Measurements from ENCODE around the gene CLRN1. TPM values are rescaled to one million over a fixed set of nuclear protein-coding genes. Genes with fewer than 3 reads are reported as not detected.
A peak's percentile ranks its signal among the peaks of the same experiment; 100 is the strongest.

The CLRN1 gene
- total and polyA plus RNA-seq, 2 experiments from 2014 or later, result 0.45 to 0.69 TPM

- H2AFZ ChIP-seq, result peak overlapping the region; percentile 67; the same call in 1 of the 2 replicates
- no peaks in the 10 kb centered on the region for H3F3A ChIP-seq (replicated peaks; ENCODE audit: low read depth)
- no peaks in the 10 kb centered on the region for H3K27me3 ChIP-seq (ENCODE audit: insufficient read depth)
- no peaks in the 10 kb centered on the region for H4K20me1 ChIP-seq (replicated peaks; ENCODE audit: insufficient read depth)
- no peak overlapping the region for H3K4me3 Mint-ChIP-seq
- peaks cover 3% of the 10 kb centered on the region for H3K27me3 Mint-ChIP-seq (ENCODE audit: insufficient read depth, low read depth, poor library complexity)
- no peaks in the 10 kb centered on the region for H3K4me1 Mint-ChIP-seq
- DNase-seq (ENCODE audit: low spot score) (no peak), ATAC-seq (no peak)
- no peaks in the 10 kb centered on the region for H3K4me1 ChIP-seq (ENCODE audit: insufficient read depth)
- H3K9me2 ChIP-seq (ENCODE audit: insufficient read depth), result no peaks in the 10 kb centered on the region
- no peak overlapping the region for H3K4me3 ChIP-seq
- no peak overlapping the region for H3K4me2 ChIP-seq
- H3K36me3 Mint-ChIP-seq (ENCODE audit: low read depth), result no peaks in the 10 kb centered on the region
- no peak overlapping the region for H3K27ac Mint-ChIP-seq
- no peaks in the 10 kb centered on the region for H3K36me3 ChIP-seq (ENCODE audit: insufficient read depth)
- no peaks in the 10 kb centered on the region for H3K79me2 ChIP-seq (replicated peaks; ENCODE audit: insufficient read depth)
- TF ChIP-seq STAT1 (IDR thresholded peaks at IDR 0.05; ENCODE audit: unreplicated experiment) (no peak), REST (IDR thresholded peaks at IDR 0.05; ENCODE audit: unreplicated experiment) (no peak), EZH2 (IDR thresholded peaks at IDR 0.05; ENCODE audit: low read depth, unreplicated experiment) (no peak), ZNF331 (CRISPR knock-in tag; IDR thresholded peaks at IDR 0.05; ENCODE audit: low read depth) (no peak), ZNF462 (CRISPR knock-in tag; IDR thresholded peaks at IDR 0.05) (no peak), POLR2AphosphoS5 (IDR thresholded peaks at IDR 0.05; ENCODE audit: low read depth) (no peak), CTCF (conservative IDR thresholded peaks at IDR 0.05; ENCODE audit: low read depth in 2 of 2) (no peak), JUNB (IDR thresholded peaks at IDR 0.05; ENCODE audit: unreplicated experiment) (no peak), CREB1 (CRISPR knock-in tag; IDR thresholded peaks at IDR 0.05; ENCODE audit: low read depth) (no peak), ZNF114 (CRISPR knock-in tag; IDR thresholded peaks at IDR 0.05) (no peak), NANOG (IDR thresholded peaks at IDR 0.05; ENCODE audit: borderline replicate concordance) (no peak)
- TF ChIP-seq, protein P1, sequence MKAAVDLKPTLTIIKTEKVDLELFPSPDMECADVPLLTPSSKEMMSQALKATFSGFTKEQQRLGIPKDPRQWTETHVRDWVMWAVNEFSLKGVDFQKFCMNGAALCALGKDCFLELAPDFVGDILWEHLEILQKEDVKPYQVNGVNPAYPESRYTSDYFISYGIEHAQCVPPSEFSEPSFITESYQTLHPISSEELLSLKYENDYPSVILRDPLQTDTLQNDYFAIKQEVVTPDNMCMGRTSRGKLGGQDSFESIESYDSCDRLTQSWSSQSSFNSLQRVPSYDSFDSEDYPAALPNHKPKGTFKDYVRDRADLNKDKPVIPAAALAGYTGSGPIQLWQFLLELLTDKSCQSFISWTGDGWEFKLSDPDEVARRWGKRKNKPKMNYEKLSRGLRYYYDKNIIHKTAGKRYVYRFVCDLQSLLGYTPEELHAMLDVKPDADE (IDR thresholded peaks at IDR 0.05), result no peak
- no peaks in the 10 kb centered on the region for H3K9me3 Mint-ChIP-seq
- H3K27ac ChIP-seq (ENCODE audit: low read depth), result no peak overlapping the region
Observed at GRCh38 chr3:150905746-150906145, 66.8 kb downstream of the CLRN1 start.
